Activated CD8-positive, alpha-beta memory T cell treated with anti-CD3 and anti-CD28 coated beads, Interleukin-2, amount 50 U/mL, for 1 hour (primary cell): ENCODE results near the gene HOXB9.

Experiments
- DNase-seq: peaks from one replicate; pipeline ENCODE4 v3.0.0-alpha.2; 2020; ENCODE audit errors: extremely low read depth

Gene HOXB9

DNA sequence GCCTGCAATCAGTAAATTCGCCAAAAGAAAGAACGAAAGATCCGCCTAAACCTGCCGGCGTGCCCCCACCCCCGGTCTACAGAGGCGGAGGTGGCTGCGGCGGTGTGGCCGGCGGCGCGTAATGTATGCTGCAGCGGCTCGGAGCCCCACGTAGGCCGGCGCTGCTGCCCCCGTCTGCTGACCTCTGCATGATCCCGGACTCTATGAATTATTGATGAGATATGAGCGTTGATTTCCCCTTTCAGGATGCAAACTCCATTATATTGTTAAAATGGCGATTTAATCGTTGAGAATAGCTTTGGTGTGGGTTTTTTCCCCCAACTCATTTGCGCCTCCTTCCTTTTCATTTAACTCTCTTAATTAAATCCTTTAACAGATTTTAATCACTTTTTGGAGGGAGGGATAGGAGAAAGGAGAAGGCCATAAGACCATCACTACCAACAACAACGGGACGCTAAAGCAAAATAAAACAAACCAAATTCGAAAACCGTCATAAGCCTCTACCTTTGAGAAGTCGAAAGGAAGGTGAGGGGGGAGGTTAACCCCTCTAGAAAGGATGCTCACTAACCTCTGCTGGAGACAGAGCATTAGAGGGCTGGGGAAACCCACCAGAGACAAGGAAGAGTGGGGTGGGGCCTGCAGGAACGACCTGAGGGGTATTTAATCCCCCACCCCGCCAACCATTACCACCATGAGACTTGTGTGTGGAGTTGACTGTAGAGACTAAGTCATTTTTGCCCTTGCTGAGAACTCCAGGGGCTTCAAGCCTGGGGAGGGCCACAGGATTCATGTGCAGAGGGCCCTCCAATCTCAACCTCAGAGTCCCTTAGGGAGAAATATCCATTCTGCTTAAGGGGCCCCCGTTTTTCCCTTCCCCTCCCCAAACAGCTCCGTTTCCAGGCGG lies 39.6 kb downstream of the HOXB9 start:
- no peak for DNase-seq

DNA sequence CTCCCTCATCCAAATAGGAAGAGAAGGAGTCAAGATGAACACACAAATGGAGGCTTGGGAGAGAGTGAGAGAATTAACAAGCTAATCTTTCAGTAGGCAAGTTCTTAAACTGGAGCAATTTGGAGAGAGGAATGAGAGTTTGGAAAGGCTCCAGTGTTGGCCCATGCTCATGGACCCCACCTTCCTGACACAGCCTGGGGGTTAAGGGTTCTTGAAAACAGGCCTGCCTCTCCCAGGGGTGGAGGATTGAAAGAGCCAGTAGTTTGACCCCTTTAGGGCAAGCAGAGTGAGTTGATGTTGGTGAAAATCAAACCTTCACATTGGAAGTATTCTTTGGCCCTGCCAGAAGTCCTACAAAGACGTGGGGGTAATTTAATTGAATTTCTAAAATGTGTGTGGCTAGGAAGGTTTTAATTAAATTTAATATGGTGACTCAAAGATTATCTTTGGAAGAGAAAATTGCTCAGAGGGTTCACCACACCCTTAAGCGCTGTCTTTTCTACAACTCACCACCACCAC lies 41.9 kb downstream of the HOXB9 start:
- no peak for DNase-seq

DNA sequence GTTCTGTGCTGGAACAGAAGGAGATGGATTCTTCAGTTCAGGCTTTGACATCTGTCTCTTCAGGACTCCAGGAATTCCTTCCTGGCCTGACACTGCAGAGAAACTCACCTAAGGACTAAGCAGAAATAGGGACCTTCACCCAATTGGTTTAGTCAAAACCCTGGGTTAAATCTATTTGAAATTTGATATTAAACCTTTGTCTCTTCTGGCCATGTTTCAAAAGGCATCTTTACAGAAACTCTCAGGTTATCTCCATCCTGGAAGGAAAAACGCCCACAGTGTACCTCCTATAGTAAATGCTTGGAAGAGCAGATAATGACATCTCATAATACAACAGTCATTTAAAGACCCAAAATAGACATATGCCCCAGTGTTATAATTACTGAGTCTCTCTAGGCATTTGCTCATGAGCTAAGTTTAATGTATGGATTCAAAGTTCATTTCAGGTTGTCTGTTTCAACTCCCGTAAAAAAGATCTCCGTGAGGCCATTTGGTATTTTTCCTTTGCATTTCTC lies 42.4 kb downstream of the HOXB9 start:
- DNase-seq, result no peak

DNA sequence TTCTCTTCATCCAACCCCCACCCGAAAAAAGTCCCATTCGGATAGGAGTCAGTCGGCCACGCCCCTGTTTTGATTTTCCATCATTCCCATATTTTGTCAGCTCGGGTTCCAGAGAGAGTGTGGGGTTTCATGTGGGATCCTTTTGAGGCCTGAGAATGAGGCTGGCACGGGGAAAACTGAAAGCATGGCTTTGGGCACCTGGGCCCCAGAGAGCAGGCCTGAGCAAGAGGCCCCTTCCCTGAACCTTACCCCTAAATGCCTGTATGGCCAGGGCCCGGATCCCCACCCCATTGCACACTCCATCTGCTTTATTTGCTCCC lies 43.4 kb downstream of the HOXB9 start:
- no peak for DNase-seq

DNA sequence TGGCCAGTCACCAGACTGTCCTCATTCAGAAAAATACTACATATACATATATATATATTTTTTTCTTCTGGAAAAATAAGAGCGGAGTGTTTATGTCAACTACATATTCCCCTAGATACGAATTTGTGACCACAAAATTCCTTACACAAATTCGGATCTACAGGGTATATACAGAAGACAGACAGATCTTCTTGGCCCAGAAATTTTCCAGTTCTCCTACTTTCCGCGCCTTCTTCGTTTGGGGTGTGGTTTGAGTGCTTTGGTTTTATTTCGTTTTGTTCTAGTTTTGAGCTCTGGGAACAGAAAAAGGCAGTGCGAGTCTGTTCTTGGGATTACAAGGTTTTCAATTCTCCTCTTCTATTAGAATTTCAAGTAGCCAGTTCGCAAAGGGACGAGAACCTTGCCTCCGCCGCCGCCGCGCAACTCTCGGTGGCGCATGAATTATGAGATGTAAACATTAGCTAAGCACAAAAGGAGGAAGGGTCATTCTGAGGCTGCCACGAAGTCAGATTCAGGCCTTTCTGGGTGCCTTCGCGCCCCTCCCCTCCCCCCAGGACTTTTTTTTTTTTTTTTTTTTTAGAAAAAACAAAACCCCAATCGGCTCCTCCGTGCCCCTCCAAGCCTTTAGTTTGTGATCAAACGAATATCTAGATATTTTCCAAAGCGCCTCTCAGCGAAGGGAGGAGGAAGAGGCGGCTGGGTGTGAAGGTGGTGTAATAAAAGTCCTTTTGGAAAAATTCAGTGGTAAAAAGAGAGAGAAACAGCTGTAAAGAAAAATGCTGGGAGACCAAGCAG lies 46.2 kb downstream of the HOXB9 start:
- no peak for DNase-seq

DNA sequence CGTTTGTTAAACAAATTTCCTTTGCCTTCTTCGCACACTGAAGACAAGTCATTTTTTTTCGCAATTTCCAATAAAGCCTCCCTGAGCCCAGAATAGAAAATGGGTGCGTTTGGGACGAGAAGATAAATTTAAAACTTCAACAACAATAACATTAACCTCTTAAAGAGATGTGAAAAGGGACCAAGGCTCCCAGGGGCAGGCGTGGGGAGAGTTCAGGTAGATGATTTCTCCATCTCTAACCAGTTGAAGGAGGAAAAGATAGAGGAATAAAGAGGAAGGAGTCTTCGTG lies 46.7 kb downstream of the HOXB9 start:
- no peak for DNase-seq

DNA sequence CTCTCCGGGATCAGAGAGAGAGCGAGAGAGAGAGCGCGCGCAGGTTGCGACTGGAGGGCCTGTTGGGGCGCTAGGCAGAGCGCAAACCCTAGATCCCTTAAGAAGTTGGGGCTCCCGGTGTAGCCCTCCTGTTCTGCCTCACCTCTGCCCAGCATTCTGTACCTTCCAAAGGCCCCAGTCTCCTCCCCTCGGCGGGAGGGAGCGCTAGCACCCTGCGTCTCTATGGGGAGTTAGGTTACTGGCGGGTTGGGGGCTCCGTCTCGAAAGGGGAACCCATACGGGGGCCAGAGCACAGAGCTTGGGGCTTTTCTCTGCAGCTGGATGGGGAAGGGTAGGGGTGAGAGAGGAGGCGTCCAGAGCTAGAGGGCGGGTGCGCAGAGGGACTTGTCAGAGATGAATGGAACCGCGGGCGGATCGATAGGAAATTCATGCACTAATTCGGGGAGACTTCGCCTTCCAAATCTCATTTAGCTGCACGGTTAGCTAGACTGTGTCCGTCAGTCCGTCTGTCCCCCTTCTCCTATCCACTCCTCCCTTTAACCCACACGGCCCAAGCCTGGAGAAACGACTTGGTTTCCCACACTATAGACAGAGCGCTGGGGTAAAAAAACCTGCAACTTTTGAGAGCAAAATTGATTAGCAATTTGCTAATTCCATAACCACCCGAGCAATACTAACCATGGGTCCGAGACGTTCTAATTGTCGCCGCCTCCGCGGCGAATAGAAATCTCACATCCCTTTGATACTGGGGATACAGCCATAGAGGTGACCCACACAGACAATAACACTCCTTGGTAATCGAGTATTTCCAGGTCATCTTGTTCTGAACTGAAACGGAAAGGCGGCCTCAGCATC lies 47.3 kb downstream of the HOXB9 start:
- no peak for DNase-seq

DNA sequence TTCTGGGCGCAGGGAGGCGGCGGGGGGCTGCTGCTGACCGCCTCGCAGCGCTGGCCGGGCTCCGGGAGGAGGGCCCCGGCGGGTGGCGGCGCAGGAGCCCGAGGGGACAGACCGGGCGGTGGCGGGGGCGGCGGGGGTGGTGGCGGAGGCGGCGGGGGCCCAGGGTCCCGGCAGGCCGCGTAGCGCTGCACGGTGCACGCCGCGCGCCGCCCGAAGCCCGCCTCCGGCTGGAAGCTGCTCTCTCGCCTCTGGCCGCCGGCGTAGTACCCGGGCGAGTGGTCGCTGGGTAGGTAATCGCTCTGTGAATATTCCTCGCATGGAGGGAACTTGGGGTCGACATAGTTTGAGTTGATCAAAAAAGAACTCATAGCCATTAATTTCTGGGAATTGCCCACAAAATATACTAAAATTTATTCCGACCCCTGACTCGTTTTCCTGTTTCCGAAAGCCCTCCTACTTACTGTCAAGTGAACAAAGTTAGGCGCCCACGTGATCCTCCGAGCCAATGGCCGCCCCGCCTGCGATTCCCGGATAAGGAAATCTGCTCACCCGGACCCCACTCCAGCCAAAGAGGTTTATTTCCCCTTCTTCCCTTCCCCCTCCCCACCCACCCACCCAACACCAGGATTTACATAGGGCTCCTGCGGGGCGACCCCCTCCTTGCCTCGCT lies 48.1 kb downstream of the HOXB9 start, which contains the start of gene HOXB4:
TSS of gene HOXB4 (minus strand) at position 405 of the 670 bp plus-strand sequence. CDS start at position 374, 31 bp downstream.
- no peak for DNase-seq

DNA sequence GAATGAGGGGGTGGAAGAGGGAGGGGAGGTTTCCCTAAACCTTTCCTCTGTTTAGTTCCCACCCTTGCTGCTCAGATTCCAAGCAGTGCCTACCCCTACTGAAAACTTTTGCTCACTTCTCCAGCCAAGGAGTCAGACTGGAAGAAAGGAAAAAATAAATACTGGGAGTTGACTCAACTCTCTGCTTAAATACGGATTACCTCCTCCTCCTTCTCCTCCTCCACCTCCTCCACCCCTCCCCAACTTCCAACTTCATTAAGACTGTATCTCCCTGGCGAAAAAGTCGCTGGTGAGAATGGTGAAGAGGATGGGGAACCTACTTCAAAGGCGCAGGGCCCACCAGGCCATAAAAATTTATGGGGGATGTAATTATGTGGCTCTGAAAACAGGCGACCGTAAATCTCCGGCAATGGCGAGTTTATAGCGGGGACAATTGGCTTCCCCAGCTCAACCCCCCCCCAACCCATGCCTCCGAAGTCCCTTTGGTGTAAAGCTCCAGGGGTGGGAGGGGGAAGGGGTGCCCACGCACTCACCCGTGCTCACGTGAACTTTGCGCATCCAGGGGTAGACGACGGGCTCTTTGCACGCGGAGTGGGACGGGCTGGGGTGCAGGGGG lies 48.7 kb downstream of the HOXB9 start:
- no peak for DNase-seq

DNA sequence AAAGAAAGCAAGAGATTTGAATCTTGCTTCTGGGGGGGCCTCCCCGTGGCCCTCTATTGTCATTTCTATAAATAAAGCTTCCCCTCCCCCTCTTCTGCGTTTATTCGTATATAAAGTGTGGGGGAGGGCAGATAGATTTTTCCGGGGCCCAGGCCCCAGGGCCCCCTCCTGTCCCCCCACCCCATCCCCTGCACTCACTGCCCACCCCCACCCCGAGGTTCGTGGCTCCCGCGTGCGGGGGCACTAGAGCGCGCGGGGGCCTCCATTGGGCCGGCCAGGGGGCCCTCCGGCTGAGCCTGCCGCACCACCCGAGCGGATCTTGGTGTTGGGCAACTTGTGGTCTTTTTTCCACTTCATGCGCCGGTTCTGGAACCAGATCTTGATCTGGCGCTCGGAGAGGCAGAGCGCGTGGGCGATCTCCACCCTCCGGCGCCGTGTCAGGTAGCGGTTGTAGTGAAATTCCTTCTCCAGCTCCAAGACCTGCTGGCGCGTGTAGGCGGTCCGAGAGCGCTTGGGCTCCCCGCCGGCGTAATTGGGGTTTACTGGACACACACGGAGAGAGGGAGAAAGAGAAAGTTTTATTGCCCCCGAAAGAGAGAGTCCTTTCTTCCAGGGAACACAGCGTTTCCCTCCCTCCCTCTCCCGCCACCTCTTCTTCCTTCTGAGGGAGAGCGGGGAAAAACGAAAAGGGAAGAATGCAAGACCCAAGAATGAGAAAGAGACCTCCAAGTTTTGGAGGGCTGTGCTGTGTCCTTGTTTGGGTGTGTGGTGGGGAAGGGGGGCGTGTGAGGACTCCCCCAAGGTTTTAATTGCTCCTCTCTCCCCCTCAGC lies 49.5 kb downstream of the HOXB9 start:
- no peak for DNase-seq

DNA sequence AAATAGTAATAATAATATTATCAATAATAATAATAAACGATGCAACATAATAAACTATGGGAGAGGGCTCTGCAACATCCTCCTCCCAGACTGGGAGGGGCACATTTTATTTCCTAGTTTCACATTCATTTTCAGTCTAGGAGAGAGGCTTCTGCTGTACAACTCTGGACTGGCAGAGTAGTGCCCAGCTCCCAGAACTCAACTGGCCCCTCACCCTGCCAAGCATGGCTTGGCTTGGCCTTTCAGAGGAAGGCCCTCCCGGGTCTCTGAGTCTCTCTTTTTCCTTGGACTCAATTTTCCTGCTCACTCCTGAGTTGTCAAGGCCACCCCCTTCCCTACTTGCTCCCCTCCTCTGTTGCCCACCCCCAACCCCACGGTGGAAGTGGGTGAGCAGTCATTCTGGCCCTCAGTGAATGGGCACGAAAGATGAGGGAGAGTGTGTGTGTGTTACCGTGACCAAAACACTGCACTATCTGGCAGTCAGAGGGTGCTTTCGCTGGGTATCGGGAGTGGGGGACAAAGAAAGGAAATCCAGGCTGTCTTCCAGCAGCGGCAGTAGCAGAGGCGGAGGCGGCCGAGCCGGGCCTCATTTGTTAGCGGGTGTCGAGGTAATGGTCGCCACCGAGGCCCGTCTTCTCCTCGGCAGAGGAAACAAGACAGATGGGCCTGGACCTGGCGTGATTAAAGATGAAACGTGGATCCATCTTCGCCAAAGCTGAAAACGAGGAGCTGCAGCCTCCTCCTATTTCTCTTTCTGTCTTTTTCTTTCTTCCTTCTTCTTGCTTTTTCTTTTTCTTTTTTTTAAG lies 50.3 kb downstream of the HOXB9 start:
- no peak for DNase-seq

DNA sequence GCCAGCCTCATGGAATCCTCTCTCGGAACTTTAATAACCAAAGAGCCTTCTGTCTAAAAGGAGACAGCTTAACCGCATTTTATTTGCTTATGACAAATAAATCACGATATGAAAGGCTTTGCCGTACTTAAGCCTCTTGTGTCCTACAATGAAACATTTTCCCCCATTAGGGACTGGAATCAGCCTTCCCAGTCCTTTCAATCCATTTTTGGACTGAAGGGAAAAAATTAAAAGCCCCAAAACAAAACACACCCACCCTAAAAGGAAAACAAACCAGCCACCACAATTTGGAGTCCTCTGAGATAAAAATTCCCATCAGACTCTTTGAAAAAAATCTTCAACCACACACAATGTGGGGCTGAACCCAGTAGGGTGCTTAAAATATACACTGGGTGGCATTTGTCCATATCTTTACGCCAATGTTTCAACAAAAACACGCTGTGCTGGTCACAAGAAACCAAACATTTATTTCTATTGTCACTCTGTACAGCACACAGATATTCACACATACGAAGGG lies 51.0 kb downstream of the HOXB9 start:
- DNase-seq, result no peak

DNA sequence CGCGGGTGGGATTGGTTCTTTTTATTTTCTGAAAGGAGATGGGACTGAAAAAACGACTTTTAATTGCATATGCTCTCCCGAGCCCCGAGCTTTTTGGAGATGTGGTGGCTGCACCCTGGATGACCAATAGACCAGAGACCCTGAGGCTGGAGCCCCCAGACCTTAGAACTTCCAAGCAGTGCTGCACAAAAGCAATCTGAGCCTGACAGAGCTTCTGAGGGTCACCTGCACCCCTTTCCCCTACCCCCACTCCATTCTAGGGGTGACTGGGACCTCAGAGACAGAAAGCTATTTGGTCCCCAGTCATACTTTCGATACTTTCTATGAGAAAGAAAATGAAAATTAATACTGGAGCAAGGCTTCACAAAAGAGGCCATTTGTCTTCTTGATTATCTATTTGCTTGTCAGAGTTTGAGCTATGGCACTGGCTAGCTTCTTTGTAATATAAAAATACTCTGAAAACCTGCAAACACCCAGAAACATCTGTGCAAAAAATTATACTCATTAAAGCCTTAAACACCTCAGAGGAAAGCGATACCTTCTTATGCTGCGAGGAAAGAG lies 51.6 kb downstream of the HOXB9 start:
- DNase-seq, result no peak

DNA sequence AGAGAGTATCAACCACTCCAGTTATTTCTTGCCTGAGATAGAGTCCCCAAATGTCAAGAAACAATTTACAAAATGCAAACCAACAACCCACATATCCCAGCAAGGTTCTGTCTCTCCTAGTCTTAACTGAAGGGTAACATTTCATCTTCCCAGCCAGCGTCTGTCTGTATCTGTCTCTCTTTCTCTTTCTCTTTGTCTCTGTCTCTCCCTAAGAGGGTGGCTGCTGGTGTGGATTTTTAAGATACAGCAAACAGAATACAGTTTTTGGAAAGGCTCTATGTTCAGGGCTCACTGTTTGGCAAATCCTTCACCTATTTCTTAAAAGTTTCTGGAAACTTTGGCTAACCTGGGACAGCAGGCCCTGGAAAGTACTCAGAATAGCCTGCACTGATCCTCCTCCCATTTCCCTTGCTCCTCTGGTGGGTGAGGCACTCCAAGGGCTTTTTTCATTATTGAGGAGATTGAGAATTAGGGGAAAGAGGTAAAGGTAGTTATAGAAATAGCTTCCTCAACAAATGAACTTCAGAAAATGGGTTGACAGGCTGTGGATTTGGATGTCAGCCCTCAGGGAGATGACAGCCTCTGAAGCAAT lies 54.2 kb downstream of the HOXB9 start:
- DNase-seq, result no peak
